H1 (cell line): ENCODE measurements around the gene HOOK1. TPM values are rescaled to one million over a fixed set of nuclear protein-coding genes. Genes with fewer than 3 reads are reported as not detected.

ENCODE experiments used
- CTCF ChIA-PET: fragments of 300-600 bp; sonication (Branson Sonifier 250); formaldehyde crosslinking; loops from one replicate; lab custom pipeline; 2021; ENCODE audit not compliant: partially characterized antibody; lab: Charles Lee
- POLR2A ChIA-PET: fragments of 300-600 bp; sonication (Branson Sonifier 250); formaldehyde crosslinking; loops from one replicate; lab custom pipeline; 2021; ENCODE audit warnings: inconsistent platforms; ENCODE audit not compliant: partially characterized antibody; lab: Charles Lee
- DNase-seq, 2 experiments: peaks; one replicate each; pipeline versions ENCODE4 v3.0.0 to v3.0.0-alpha.2; 2010 to 2022; ENCODE audit warnings: low spot score in 2 of 2, low read depth in 1 of 2, mixed read lengths in 1 of 2
- FAIRE-seq: peaks from 2 replicates; lab custom pipeline; 2011; peaks lifted over from hg19 to GRCh38; lab: Jason Lieb, UNC
- H2AFZ ChIP-seq: 2 replicates; pipeline ENCODE4 v1.8.1; 2012; ENCODE audit warnings: low read length, inconsistent platforms
- H2AK5ac ChIP-seq: 2 replicates; pipeline ENCODE4 v1.6.1; 2013; ENCODE audit warnings: low read depth, low read length
- H2BK120ac ChIP-seq: replicated peaks from 2 replicates; pipeline ENCODE3; 2013; ENCODE audit warnings: low read depth, low read length, inconsistent platforms
- H2BK12ac ChIP-seq: 2 replicates; pipeline ENCODE4 v1.6.1; 2013; ENCODE audit warnings: low read depth, low read length
- H2BK15ac ChIP-seq: 2 replicates; pipeline ENCODE4 v1.6.1; 2013; ENCODE audit warnings: low read length
- H2BK20ac ChIP-seq: 2 replicates; pipeline ENCODE4 v1.6.1; 2013; ENCODE audit warnings: low read length
- H2BK5ac ChIP-seq: 2 replicates; pipeline ENCODE4 v1.6.1; 2013; ENCODE audit warnings: low read depth, low read length
- H3K14ac ChIP-seq: 2 replicates; pipeline ENCODE4 v1.6.1; 2013; ENCODE audit warnings: inconsistent platforms; ENCODE audit not compliant: insufficient read length
- H3K18ac ChIP-seq: 2 replicates; pipeline ENCODE4 v1.6.1; 2013; ENCODE audit warnings: low read length; ENCODE audit errors: extremely low read depth
- H3K23ac ChIP-seq: 2 replicates; pipeline ENCODE4 v1.6.1; 2013; ENCODE audit warnings: inconsistent platforms; ENCODE audit not compliant: insufficient read length
- H3K23me2 ChIP-seq: 2 replicates; pipeline ENCODE4 v1.6.1; 2013; ENCODE audit warnings: low read depth, low read length
- H3K27ac ChIP-seq: 2 replicates; pipeline ENCODE4 v1.6.1; 2011; ENCODE audit warnings: low read depth, low read length, inconsistent platforms
- H3K27me3 ChIP-seq, 4 experiments: replicated peaks in 1 of 4; 1 replicate in 1 of 4; 2 replicates in 3 of 4; pipeline versions ENCODE4 v1.6.1 to v1.8.1; 2011 to 2013; ENCODE audit warnings: low read length in 3 of 4, mild to moderate bottlenecking in 3 of 4, inconsistent platforms in 2 of 4, mixed read lengths in 2 of 4, moderate library complexity in 1 of 4; ENCODE audit not compliant: control insufficient read depth in 3 of 4, insufficient read depth in 3 of 4; ENCODE audit errors: extremely low read depth in 1 of 4
- H3K36me3 ChIP-seq, 4 experiments: 2 replicates each; pipeline versions ENCODE4 v1.6.1 to v1.8.1; 2011 to 2013; ENCODE audit warnings: mild to moderate bottlenecking in 4 of 4, low read length in 3 of 4, moderate library complexity in 2 of 4, control low read depth in 1 of 4, inconsistent platforms in 1 of 4; ENCODE audit not compliant: insufficient read depth in 4 of 4, control insufficient read depth in 2 of 4
- H3K4ac ChIP-seq: replicated peaks from 2 replicates; pipeline ENCODE3; 2013; ENCODE audit warnings: low read length, low read depth, mixed read lengths, inconsistent platforms; ENCODE audit not compliant: insufficient read length
- H3K4me1 ChIP-seq, 4 experiments: replicated peaks in 1 of 4; 1 replicate in 1 of 4; 2 replicates in 3 of 4; pipeline versions ENCODE4 v1.6.1 to v1.8.1; 2011 to 2013; ENCODE audit warnings: low read length in 3 of 4, inconsistent platforms in 2 of 4, mixed read lengths in 1 of 4; ENCODE audit not compliant: insufficient read depth in 4 of 4, control insufficient read depth in 3 of 4
- H3K4me2 ChIP-seq, 2 experiments: 2 replicates each; pipeline versions ENCODE4 v1.6.1 to v1.8.1; 2011 to 2013; ENCODE audit warnings: low read depth in 2 of 2, low read length in 2 of 2, control low read depth in 1 of 2, inconsistent platforms in 1 of 2, mild to moderate bottlenecking in 1 of 2; ENCODE audit not compliant: insufficient read depth in 1 of 2
- H3K4me3 ChIP-seq, 4 experiments: fragments of 200-600, 300-600 bp in 1 of 4; sonication (generic), shearing (Covaris generic), sonication (Bioruptor Twin) in 1 of 4; 2 replicates each; pipeline versions ENCODE4 v1.5.1 to v1.8.1; 2011 to 2016; ENCODE audit warnings: low read length in 4 of 4, low read depth in 3 of 4, control low read depth in 2 of 4, inconsistent platforms in 2 of 4, mild to moderate bottlenecking in 2 of 4, mixed read lengths in 1 of 4, moderate library complexity in 1 of 4; ENCODE audit not compliant: insufficient read depth in 2 of 4; ENCODE audit errors: extremely low read depth in 1 of 4
- H3K56ac ChIP-seq: replicated peaks from 2 replicates; pipeline ENCODE3; 2013; ENCODE audit warnings: low read depth, mild to moderate bottlenecking, mixed read lengths, low read length, inconsistent platforms; ENCODE audit not compliant: insufficient read length
- H3K79me1 ChIP-seq: 2 replicates; pipeline ENCODE4 v1.6.1; 2013; ENCODE audit warnings: low read depth, low read length, control low read depth
- H3K79me2 ChIP-seq, 2 experiments: 2 replicates each; pipeline versions ENCODE4 v1.6.1 to v1.8.1; 2012 to 2013; ENCODE audit warnings: low read length in 2 of 2, mild to moderate bottlenecking in 2 of 2, inconsistent platforms in 1 of 2; ENCODE audit not compliant: insufficient read depth in 2 of 2, control insufficient read depth in 1 of 2
- H3K9ac ChIP-seq, 4 experiments: replicated peaks in 1 of 4; 1 replicate in 1 of 4; 2 replicates in 3 of 4; pipeline versions ENCODE4 v1.6.1 to v1.8.1; 2011 to 2013; ENCODE audit warnings: low read depth in 3 of 4, low read length in 3 of 4, control low read depth in 2 of 4, mild to moderate bottlenecking in 2 of 4, moderate library complexity in 2 of 4, inconsistent platforms in 1 of 4; ENCODE audit errors: extremely low read depth in 1 of 4
- H3K9me3 ChIP-seq, 2 experiments: 2 replicates each; pipeline versions ENCODE4 v1.6.1 to v1.8.1; 2012 to 2013; ENCODE audit warnings: mild to moderate bottlenecking in 2 of 2, moderate library complexity in 2 of 2, control low read depth in 1 of 2, inconsistent platforms in 1 of 2, low read depth in 1 of 2, low read length in 1 of 2, mixed read lengths in 1 of 2; ENCODE audit not compliant: insufficient read depth in 2 of 2
- H4K20me1 ChIP-seq, 2 experiments: replicated peaks in 1 of 2; 2 replicates each; pipeline versions ENCODE3 to v1.8.1; 2011 to 2013; ENCODE audit warnings: inconsistent platforms in 2 of 2, low read length in 2 of 2, mild to moderate bottlenecking in 1 of 2; ENCODE audit not compliant: insufficient read depth in 2 of 2, control insufficient read depth in 1 of 2
- H4K5ac ChIP-seq: 2 replicates; pipeline ENCODE4 v1.6.1; 2013; ENCODE audit warnings: low read length, low read depth, mixed read lengths, inconsistent platforms; ENCODE audit not compliant: insufficient read length
- H4K8ac ChIP-seq: 2 replicates; pipeline ENCODE4 v1.8.0; 2013; ENCODE audit warnings: mild to moderate bottlenecking, moderate library complexity, low read length, inconsistent platforms; ENCODE audit not compliant: insufficient read depth; ENCODE audit errors: extremely low read depth
- H4K91ac ChIP-seq: replicated peaks from 2 replicates; pipeline ENCODE3; 2013; ENCODE audit warnings: low read length, mixed read lengths, inconsistent platforms; ENCODE audit not compliant: insufficient read length
- ASH2L ChIP-seq: fragments of 200-600, 300-600 bp; sonication (generic); IDR thresholded peaks from one replicate; pipeline ENCODE4 v1.7.1; 2017; ENCODE audit warnings: low read length
- GABPA ChIP-seq: IDR thresholded peaks from 2 replicates; pipeline ENCODE4 v1.6.1; 2011; ENCODE audit warnings: mild to moderate bottlenecking, low read length, moderate library complexity, borderline replicate concordance; ENCODE audit not compliant: insufficient read depth
- KDM4A ChIP-seq: IDR thresholded peaks from one replicate; pipeline ENCODE4 v1.7.1; 2012; ENCODE audit warnings: low read depth, mild to moderate bottlenecking, moderate library complexity, low read length, inconsistent platforms; ENCODE audit not compliant: severe bottlenecking
- KDM5A ChIP-seq: fragments of 200-600 bp; IDR thresholded peaks from 2 replicates; pipeline ENCODE4 v1.7.1; 2012; ENCODE audit warnings: mild to moderate bottlenecking, low read length, inconsistent platforms, mixed read lengths
- POLR2A ChIP-seq, 2 experiments: IDR thresholded peaks; 1 replicate in 1 of 2; 2 replicates in 1 of 2; pipeline ENCODE4 v1.6.1; 2011; ENCODE audit warnings: low read depth in 2 of 2, low read length in 2 of 2, mild to moderate bottlenecking in 2 of 2; ENCODE audit errors: control extremely low read depth in 1 of 2
- RBBP5 ChIP-seq: IDR thresholded peaks from 2 replicates; pipeline ENCODE4 v1.7.1; 2012; ENCODE audit warnings: low read depth, mild to moderate bottlenecking, inconsistent platforms, low read length, moderate library complexity, borderline replicate concordance
- SRF ChIP-seq: IDR thresholded peaks from 2 replicates; pipeline ENCODE4 v1.6.1; 2011; ENCODE audit warnings: mild to moderate bottlenecking, low read depth, low read length, moderate library complexity
- TBP ChIP-seq: IDR thresholded peaks from 2 replicates; pipeline ENCODE4 v1.6.1; 2011; ENCODE audit warnings: low read depth, low read length, improper control_type of control experiment
- TCF12 ChIP-seq: IDR thresholded peaks from 2 replicates; pipeline ENCODE4 v1.6.1; 2011; ENCODE audit warnings: low read depth, mild to moderate bottlenecking, low read length
- polyA plus RNA-seq, 7 experiments: library from polyadenylated mRNA; depleted of rRNA in 3 of 7; stranded (reverse) in 5 of 7; unstranded in 2 of 7; fragments of >200 nt in 5 of 7; fragments of 200-250 nt in 2 of 7; gene quantifications; 1 replicate in 5 of 7; 2 replicates in 1 of 7; 4 replicates in 1 of 7; pipeline versions ENCODE4 v1.2.1 to v1.2.3, GENCODE V29; 2011 to 2013; ENCODE audit warnings: missing spikeins in 2 of 7, mixed read lengths in 2 of 7
- total RNA-seq: library from RNA; stranded (reverse); fragmentation: NEBNext Ultra II Directional; extraction: Animal tissue kit (Norgen Biotek cat#: 25700); gene quantifications from 2 replicates; pipeline ENCODE4 v1.2.1, GENCODE V29; 2021
- TF ChIP-seq, protein P1 (sequence below), 3 experiments: IDR thresholded peaks; 1 replicate in 2 of 3; 2 replicates in 1 of 3; pipeline versions ENCODE4 v1.5.1 to v1.6.1; 2011; ENCODE audit warnings: low read length in 3 of 3, mild to moderate bottlenecking in 3 of 3, inconsistent platforms in 2 of 3, low read depth in 1 of 3, moderate library complexity in 1 of 3; ENCODE audit not compliant: insufficient read depth in 1 of 3; ENCODE audit errors: control extremely low read depth in 1 of 3
- TF ChIP-seq, protein P2 (sequence below): IDR thresholded peaks from 2 replicates; pipeline ENCODE4 v1.6.1; 2011; ENCODE audit warnings: low read length, improper control_type of control experiment

HOOK1 gene
- total and polyA plus RNA-seq, 2 of the 8 experiments (the other 6 are each of a cell fraction or from before 2014, with no cell fraction given): 5.6 to 34.5 TPM

DNA sequence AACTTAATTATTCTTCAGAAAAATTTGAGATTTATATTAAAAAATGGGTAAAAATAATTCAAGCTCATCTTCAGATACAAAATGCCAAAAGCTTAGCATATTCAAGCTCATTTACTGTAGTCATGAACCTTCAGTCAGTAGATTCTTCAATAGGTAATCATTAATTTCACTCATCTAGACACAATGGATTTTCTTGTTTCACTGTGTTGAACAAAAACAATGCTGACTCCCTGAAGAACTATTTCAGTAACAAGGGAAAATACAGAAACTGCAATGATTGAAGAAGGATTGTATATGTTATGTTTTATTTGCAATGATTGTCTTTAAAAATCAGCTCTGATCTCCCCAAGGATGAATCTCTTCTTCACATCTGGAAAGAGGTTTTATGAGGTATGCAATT is 9.2 kb upstream of the HOOK1 start:
- Histone ChIP-seq H2BK12ac (no peak overlapping the region), H3K4me3 (no peak overlapping the region), H2AFZ (no peak overlapping the region), H3K79me2 (no peaks in the 10 kb centered on the region), H3K9ac (no peak overlapping the region), H3K36me3 (no peaks in the 10 kb centered on the region), H4K5ac (no peak overlapping the region), H3K4me2 (no peak overlapping the region), H3K27ac (no peak overlapping the region), H3K27me3 (no peaks in the 10 kb centered on the region; a peak in 1 of 7 replicates), H4K20me1 (no peaks in the 10 kb centered on the region), H3K14ac (no peak overlapping the region), H3K4ac (no peak overlapping the region), H2BK120ac (no peak overlapping the region), H4K91ac (no peak overlapping the region), H3K9me3 (no peaks in the 10 kb centered on the region), H3K23me2 (no peaks in the 10 kb centered on the region), H2AK5ac (no peak overlapping the region), H3K18ac (no peak overlapping the region), H3K79me1 (no peaks in the 10 kb centered on the region), H2BK20ac (no peak overlapping the region), H4K8ac (no peak overlapping the region), H3K56ac (no peak overlapping the region), H3K4me1 (no peaks in the 10 kb centered on the region)
- FAIRE-seq: no peak
- ChIA-PET CTCF (interaction anchor here (0.8 kb wide), 1 partner anchor 13 kb away, joined by 3 read pairs; no protein-coding TSS in a partner anchor), POLR2A (interaction anchor here (1.5 kb wide), 1 partner anchor 9 kb away, joined by 4 read pairs; the partner anchor contains the start of gene HOOK1)
- no peak for DNase-seq
- TF ChIP-seq, protein P1, sequence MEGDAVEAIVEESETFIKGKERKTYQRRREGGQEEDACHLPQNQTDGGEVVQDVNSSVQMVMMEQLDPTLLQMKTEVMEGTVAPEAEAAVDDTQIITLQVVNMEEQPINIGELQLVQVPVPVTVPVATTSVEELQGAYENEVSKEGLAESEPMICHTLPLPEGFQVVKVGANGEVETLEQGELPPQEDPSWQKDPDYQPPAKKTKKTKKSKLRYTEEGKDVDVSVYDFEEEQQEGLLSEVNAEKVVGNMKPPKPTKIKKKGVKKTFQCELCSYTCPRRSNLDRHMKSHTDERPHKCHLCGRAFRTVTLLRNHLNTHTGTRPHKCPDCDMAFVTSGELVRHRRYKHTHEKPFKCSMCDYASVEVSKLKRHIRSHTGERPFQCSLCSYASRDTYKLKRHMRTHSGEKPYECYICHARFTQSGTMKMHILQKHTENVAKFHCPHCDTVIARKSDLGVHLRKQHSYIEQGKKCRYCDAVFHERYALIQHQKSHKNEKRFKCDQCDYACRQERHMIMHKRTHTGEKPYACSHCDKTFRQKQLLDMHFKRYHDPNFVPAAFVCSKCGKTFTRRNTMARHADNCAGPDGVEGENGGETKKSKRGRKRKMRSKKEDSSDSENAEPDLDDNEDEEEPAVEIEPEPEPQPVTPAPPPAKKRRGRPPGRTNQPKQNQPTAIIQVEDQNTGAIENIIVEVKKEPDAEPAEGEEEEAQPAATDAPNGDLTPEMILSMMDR (IDR thresholded peaks at IDR 0.05; ENCODE audit: control extremely low read depth in 1 of 3, insufficient read depth in 1 of 3, low read depth in 1 of 3, low read length in 3 of 3): no peak
- TF ChIP-seq RBBP5 (no peak), TCF12 (no peak), TBP (no peak), POLR2A (IDR thresholded peaks at IDR 0.05; ENCODE audit: control extremely low read depth in 1 of 2, low read depth in 2 of 2, low read length in 2 of 2) (no peak), GABPA (no peak), KDM4A (no peak), SRF (no peak), KDM5A (no peak), ASH2L (no peak)
- TF ChIP-seq, protein P2, sequence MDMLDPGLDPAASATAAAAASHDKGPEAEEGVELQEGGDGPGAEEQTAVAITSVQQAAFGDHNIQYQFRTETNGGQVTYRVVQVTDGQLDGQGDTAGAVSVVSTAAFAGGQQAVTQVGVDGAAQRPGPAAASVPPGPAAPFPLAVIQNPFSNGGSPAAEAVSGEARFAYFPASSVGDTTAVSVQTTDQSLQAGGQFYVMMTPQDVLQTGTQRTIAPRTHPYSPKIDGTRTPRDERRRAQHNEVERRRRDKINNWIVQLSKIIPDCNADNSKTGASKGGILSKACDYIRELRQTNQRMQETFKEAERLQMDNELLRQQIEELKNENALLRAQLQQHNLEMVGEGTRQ: no peak
- TF ChIP-seq, all 59 proteins: peak for 0
- Histone ChIP-seq H3K23ac (no peak overlapping the region), H2BK15ac (no peak overlapping the region), H2BK5ac (no peak overlapping the region)
